ENCODE data around the gene CST7. TPM values are rescaled to one million over a fixed set of nuclear protein-coding genes. Genes with fewer than 3 reads are reported as not detected.

The CST7 gene
- total and polyA plus RNA-seq, 2 experiments from 2014 or later, result not detected

DNA sequence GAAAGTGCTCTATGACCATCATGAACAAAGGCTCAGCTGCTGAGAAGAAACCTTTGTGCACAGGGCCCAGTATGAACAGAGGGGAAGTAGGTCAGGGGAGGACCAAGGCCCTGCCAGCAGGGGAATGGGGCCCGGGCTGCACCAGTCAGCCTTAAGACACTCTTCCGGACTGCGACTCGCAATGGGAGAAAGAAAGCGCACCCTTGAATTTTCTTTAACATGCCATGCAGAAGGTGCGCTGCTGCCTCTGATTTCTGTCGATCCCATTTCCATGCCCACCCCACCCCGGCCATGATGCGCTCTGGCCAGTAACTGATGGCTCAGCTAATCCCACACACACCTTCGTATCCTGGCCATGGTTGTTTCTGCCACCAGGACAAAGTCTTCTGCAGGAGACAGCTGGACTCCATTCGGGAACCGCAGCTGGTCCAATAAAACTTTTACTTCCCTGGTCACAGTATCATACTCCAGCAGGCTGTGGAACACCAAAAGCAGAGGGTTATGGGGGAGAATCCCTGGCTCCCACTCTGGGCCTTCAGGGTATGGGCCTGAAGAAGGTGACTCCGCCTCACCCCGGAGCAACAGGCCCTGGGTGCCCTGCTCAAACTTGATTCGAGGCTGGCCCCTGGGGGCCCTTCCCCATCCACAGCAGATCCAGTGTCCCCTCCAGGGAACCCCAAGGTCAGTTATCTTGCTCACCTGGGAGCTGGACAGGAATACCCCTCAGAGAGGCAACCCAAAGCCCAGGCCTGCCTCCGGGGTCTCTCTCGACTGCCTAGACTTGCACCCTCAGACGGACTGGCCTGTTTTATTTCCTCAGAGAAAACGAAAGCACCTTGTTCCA, 20.3 kb downstream of the CST7 start (continued):
- TF ChIP-seq CREB1 (CRISPR knock-in tag; IDR thresholded peaks at IDR 0.05; ENCODE audit: low read depth), result no peak
- TF ChIP-seq STAT1 (IDR thresholded peaks at IDR 0.05; ENCODE audit: unreplicated experiment), result no peak
- TF ChIP-seq ZNF114 (CRISPR knock-in tag; IDR thresholded peaks at IDR 0.05), result no peak
- no peak for TF ChIP-seq NANOG (IDR thresholded peaks at IDR 0.05; ENCODE audit: borderline replicate concordance)

DNA sequence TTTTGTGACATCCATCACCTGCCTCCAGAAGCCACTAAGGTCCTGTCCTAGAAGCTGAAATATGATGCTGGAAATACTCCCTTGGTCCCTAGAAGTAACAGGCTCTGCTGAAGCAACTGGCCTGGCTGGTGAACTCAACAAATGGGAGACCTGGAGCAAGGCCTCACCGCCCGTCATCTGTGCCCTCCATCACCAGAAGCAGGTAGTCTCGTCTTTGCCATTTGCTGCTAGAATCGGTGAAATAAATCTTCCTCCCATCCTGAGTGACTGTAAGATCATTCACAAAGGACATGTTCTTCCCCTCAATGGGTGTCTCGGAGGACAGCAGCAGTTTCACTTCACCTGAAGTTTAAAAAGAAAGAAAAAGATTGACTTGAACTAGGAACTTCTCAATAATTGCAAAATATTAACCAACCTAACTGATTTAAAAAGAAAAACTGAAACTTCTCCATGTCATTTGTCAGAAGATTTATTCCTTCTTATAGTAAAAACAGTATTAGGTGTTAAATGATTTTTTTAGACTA, 21.0 kb downstream of the CST7 start:
- H3K27me3 Mint-ChIP-seq (ENCODE audit: insufficient read depth, low read depth, poor library complexity), result peaks cover 2% of the 10 kb centered on the region
- 0 out of 2 replicates have a peak, but pooled peaks cover 13% of the 10 kb centered on the region for H3K36me3 ChIP-seq (ENCODE audit: insufficient read depth)
- no peak overlapping the region for H3K4me2 ChIP-seq
- no peaks in the 10 kb centered on the region for H3K4me1 ChIP-seq (ENCODE audit: insufficient read depth)
- H3K9me2 ChIP-seq (ENCODE audit: insufficient read depth), result no peaks in the 10 kb centered on the region
- no peak overlapping the region for H3K4me3 Mint-ChIP-seq
- no peak for DNase-seq (ENCODE audit: low spot score)
- H3K79me2 ChIP-seq (replicated peaks; ENCODE audit: insufficient read depth), result no peaks in the 10 kb centered on the region; the same call in 1 of the 2 replicates
- no peaks in the 10 kb centered on the region for H3K9me3 Mint-ChIP-seq
- H3K4me3 ChIP-seq, result no peak overlapping the region
- H3K27ac ChIP-seq (ENCODE audit: low read depth), result no peak overlapping the region
- H3K4me1 Mint-ChIP-seq, result no peaks in the 10 kb centered on the region
- H2AFZ ChIP-seq, result no peak overlapping the region
- H3F3A ChIP-seq (replicated peaks; ENCODE audit: low read depth), result no peaks in the 10 kb centered on the region
- no peaks in the 10 kb centered on the region for H3K27me3 ChIP-seq (ENCODE audit: insufficient read depth)
- peaks cover 64% of the 10 kb centered on the region for H3K36me3 Mint-ChIP-seq (ENCODE audit: low read depth)
- H3K27ac Mint-ChIP-seq, result no peak overlapping the region
- H4K20me1 ChIP-seq (replicated peaks; ENCODE audit: insufficient read depth), result no peaks in the 10 kb centered on the region
- no peak for ATAC-seq
- TF ChIP-seq ZNF114 (CRISPR knock-in tag; IDR thresholded peaks at IDR 0.05), result no peak
- no peak for TF ChIP-seq EZH2 (IDR thresholded peaks at IDR 0.05; ENCODE audit: low read depth, unreplicated experiment)
- TF ChIP-seq, protein P1, sequence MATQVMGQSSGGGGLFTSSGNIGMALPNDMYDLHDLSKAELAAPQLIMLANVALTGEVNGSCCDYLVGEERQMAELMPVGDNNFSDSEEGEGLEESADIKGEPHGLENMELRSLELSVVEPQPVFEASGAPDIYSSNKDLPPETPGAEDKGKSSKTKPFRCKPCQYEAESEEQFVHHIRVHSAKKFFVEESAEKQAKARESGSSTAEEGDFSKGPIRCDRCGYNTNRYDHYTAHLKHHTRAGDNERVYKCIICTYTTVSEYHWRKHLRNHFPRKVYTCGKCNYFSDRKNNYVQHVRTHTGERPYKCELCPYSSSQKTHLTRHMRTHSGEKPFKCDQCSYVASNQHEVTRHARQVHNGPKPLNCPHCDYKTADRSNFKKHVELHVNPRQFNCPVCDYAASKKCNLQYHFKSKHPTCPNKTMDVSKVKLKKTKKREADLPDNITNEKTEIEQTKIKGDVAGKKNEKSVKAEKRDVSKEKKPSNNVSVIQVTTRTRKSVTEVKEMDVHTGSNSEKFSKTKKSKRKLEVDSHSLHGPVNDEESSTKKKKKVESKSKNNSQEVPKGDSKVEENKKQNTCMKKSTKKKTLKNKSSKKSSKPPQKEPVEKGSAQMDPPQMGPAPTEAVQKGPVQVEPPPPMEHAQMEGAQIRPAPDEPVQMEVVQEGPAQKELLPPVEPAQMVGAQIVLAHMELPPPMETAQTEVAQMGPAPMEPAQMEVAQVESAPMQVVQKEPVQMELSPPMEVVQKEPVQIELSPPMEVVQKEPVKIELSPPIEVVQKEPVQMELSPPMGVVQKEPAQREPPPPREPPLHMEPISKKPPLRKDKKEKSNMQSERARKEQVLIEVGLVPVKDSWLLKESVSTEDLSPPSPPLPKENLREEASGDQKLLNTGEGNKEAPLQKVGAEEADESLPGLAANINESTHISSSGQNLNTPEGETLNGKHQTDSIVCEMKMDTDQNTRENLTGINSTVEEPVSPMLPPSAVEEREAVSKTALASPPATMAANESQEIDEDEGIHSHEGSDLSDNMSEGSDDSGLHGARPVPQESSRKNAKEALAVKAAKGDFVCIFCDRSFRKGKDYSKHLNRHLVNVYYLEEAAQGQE (IDR thresholded peaks at IDR 0.05; ENCODE audit: unreplicated experiment), result no peak
- TF ChIP-seq STAT1 (IDR thresholded peaks at IDR 0.05; ENCODE audit: unreplicated experiment), result no peak
- TF ChIP-seq, protein P2, sequence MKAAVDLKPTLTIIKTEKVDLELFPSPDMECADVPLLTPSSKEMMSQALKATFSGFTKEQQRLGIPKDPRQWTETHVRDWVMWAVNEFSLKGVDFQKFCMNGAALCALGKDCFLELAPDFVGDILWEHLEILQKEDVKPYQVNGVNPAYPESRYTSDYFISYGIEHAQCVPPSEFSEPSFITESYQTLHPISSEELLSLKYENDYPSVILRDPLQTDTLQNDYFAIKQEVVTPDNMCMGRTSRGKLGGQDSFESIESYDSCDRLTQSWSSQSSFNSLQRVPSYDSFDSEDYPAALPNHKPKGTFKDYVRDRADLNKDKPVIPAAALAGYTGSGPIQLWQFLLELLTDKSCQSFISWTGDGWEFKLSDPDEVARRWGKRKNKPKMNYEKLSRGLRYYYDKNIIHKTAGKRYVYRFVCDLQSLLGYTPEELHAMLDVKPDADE (IDR thresholded peaks at IDR 0.05), result no peak
- TF ChIP-seq ZNF331 (CRISPR knock-in tag; IDR thresholded peaks at IDR 0.05; ENCODE audit: low read depth), result no peak
- TF ChIP-seq JUNB (IDR thresholded peaks at IDR 0.05; ENCODE audit: unreplicated experiment), result no peak
- no peak for TF ChIP-seq POLR2AphosphoS5 (IDR thresholded peaks at IDR 0.05; ENCODE audit: low read depth)
- no peak for TF ChIP-seq CREB1 (CRISPR knock-in tag; IDR thresholded peaks at IDR 0.05; ENCODE audit: low read depth)
- no peak for TF ChIP-seq EZH2phosphoT487 (IDR thresholded peaks at IDR 0.05; ENCODE audit: unreplicated experiment)
- TF ChIP-seq, protein P3, sequence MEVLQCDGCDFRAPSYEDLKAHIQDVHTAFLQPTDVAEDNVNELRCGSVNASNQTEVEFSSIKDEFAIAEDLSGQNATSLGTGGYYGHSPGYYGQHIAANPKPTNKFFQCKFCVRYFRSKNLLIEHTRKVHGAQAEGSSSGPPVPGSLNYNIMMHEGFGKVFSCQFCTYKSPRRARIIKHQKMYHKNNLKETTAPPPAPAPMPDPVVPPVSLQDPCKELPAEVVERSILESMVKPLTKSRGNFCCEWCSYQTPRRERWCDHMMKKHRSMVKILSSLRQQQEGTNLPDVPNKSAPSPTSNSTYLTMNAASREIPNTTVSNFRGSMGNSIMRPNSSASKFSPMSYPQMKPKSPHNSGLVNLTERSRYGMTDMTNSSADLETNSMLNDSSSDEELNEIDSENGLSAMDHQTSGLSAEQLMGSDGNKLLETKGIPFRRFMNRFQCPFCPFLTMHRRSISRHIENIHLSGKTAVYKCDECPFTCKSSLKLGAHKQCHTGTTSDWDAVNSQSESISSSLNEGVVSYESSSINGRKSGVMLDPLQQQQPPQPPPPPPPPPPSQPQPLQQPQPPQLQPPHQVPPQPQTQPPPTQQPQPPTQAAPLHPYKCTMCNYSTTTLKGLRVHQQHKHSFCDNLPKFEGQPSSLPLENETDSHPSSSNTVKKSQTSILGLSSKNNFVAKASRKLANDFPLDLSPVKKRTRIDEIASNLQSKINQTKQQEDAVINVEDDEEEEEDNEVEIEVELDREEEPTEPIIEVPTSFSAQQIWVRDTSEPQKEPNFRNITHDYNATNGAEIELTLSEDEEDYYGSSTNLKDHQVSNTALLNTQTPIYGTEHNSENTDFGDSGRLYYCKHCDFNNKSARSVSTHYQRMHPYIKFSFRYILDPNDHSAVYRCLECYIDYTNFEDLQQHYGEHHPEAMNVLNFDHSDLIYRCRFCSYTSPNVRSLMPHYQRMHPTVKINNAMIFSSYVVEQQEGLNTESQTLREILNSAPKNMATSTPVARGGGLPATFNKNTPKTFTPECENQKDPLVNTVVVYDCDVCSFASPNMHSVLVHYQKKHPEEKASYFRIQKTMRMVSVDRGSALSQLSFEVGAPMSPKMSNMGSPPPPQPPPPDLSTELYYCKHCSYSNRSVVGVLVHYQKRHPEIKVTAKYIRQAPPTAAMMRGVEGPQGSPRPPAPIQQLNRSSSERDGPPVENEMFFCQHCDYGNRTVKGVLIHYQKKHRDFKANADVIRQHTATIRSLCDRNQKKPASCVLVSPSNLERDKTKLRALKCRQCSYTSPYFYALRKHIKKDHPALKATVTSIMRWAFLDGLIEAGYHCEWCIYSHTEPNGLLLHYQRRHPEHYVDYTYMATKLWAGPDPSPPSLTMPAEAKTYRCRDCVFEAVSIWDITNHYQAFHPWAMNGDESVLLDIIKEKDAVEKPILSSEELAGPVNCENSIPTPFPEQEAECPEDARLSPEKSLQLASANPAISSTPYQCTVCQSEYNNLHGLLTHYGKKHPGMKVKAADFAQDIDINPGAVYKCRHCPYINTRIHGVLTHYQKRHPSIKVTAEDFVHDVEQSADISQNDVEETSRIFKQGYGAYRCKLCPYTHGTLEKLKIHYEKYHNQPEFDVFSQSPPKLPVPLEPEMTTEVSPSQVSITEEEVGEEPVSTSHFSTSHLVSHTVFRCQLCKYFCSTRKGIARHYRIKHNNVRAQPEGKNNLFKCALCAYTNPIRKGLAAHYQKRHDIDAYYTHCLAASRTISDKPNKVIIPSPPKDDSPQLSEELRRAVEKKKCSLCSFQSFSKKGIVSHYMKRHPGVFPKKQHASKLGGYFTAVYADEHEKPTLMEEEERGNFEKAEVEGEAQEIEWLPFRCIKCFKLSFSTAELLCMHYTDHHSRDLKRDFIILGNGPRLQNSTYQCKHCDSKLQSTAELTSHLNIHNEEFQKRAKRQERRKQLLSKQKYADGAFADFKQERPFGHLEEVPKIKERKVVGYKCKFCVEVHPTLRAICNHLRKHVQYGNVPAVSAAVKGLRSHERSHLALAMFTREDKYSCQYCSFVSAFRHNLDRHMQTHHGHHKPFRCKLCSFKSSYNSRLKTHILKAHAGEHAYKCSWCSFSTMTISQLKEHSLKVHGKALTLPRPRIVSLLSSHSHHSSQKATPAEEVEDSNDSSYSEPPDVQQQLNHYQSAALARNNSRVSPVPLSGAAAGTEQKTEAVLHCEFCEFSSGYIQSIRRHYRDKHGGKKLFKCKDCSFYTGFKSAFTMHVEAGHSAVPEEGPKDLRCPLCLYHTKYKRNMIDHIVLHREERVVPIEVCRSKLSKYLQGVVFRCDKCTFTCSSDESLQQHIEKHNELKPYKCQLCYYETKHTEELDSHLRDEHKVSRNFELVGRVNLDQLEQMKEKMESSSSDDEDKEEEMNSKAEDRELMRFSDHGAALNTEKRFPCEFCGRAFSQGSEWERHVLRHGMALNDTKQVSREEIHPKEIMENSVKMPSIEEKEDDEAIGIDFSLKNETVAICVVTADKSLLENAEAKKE (CRISPR knock-in tag; IDR thresholded peaks at IDR 0.05), result no peak
